ENCODE measurements around the gene SF3B5. TPM values are rescaled to one million over a fixed set of nuclear protein-coding genes. Genes with fewer than 3 reads are reported as not detected.
"Not testable (repeated sequence)": the region's sequence is repeated elsewhere in the genome, so short reads cannot be mapped to it uniquely, and the experiment has no call there.

Gene SF3B5
- total and polyA plus RNA-seq, 2 donors from 2014 or later = 101 to 420 TPM

- no peak for FAIRE-seq
These were observed 41.8 kb downstream of the SF3B5 start for GRCh38 chr6:144053601-144054000.

GRCh38 chr6:144052488-144052887, 42.9 kb downstream of the SF3B5 start:
- Histone ChIP-seq H3K27ac (ENCODE audit: low read depth in 2 of 2, low read length in 2 of 2) (no peak overlapping the region), H3K4me1 (ENCODE audit: control insufficient read depth in 2 of 3, insufficient read depth in 2 of 3, low read depth in 1 of 3, low read length in 3 of 3) (no peaks in the 10 kb centered on the region), H3K9ac (ENCODE audit: low read length in 3 of 3) (no peak overlapping the region), H3K27me3 (ENCODE audit: control insufficient read depth, insufficient read depth, low read length) (no peaks in the 10 kb centered on the region), H3K9me3 (ENCODE audit: control insufficient read depth in 2 of 3, insufficient read depth in 1 of 3, low read length in 3 of 3) (no peaks in the 10 kb centered on the region), H3K4me3 (ENCODE audit: low read length in 3 of 3) (no peak overlapping the region), H3K36me3 (ENCODE audit: control insufficient read depth in 2 of 3, insufficient read depth in 3 of 3, low read length in 3 of 3) (no peaks in the 10 kb centered on the region)
- DNase-seq (no peak), FAIRE-seq (no peak)
- intact Hi-C loops (cut with DNase I) = no loop called here
- no peak for TF ChIP-seq CTCF (IDR thresholded peaks at IDR 0.05; ENCODE audit: borderline replicate concordance, extremely low read depth, insufficient read depth)

More at GRCh38 chr6:144053601-144054000, 41.8 kb downstream of the SF3B5 start:
- Histone ChIP-seq H3K4me3 (ENCODE audit: low read length in 3 of 3) (no peak overlapping the region), H3K27ac (ENCODE audit: low read depth in 2 of 2, low read length in 2 of 2) (no peak overlapping the region), H3K27me3 (ENCODE audit: control insufficient read depth, insufficient read depth, low read length) (no peaks in the 10 kb centered on the region), H3K9me3 (ENCODE audit: control insufficient read depth in 2 of 3, insufficient read depth in 1 of 3, low read length in 3 of 3) (no peaks in the 10 kb centered on the region), H3K9ac (ENCODE audit: low read length in 3 of 3) (no peak overlapping the region), H3K4me1 (ENCODE audit: control insufficient read depth in 2 of 3, insufficient read depth in 2 of 3, low read depth in 1 of 3, low read length in 3 of 3) (no peaks in the 10 kb centered on the region), H3K36me3 (ENCODE audit: control insufficient read depth in 2 of 3, insufficient read depth in 3 of 3, low read length in 3 of 3) (no peaks in the 10 kb centered on the region)
- no peak for DNase-seq
- intact Hi-C loops (cut with DNase I) = no loop called here
- TF ChIP-seq CTCF (IDR thresholded peaks at IDR 0.05; ENCODE audit: borderline replicate concordance, extremely low read depth, insufficient read depth) = no peak

- FAIRE-seq (no peak), DNase-seq (no peak)
- no peaks in the 10 kb centered on the region for H3K27me3 ChIP-seq (ENCODE audit: control insufficient read depth, insufficient read depth, low read length)
- no peak overlapping the region for H3K27ac ChIP-seq (ENCODE audit: low read depth in 2 of 2, low read length in 2 of 2)
- H3K4me1 ChIP-seq (ENCODE audit: control insufficient read depth in 2 of 3, insufficient read depth in 2 of 3, low read depth in 1 of 3, low read length in 3 of 3) = no peaks in the 10 kb centered on the region
- TF ChIP-seq CTCF (IDR thresholded peaks at IDR 0.05; ENCODE audit: borderline replicate concordance, extremely low read depth, insufficient read depth) = no peak
- no peaks in the 10 kb centered on the region for H3K9me3 ChIP-seq (ENCODE audit: control insufficient read depth in 2 of 3, insufficient read depth in 1 of 3, low read length in 3 of 3)
- H3K4me3 ChIP-seq (ENCODE audit: low read length in 3 of 3) = no peak overlapping the region
- no peaks in the 10 kb centered on the region for H3K36me3 ChIP-seq (ENCODE audit: control insufficient read depth in 2 of 3, insufficient read depth in 3 of 3, low read length in 3 of 3)
- intact Hi-C loops (cut with DNase I) = no loop called here
- H3K9ac ChIP-seq (ENCODE audit: low read length in 3 of 3) = no peak overlapping the region
These were observed 46.0 kb downstream of the SF3B5 start for GRCh38 chr6:144049386-144049785.

GRCh38 chr6:144047688-144048087, 47.7 kb downstream of the SF3B5 start:
- no peak for TF ChIP-seq CTCF (IDR thresholded peaks at IDR 0.05; ENCODE audit: borderline replicate concordance, extremely low read depth, insufficient read depth)
- H3K27me3 ChIP-seq (ENCODE audit: control insufficient read depth, insufficient read depth, low read length) = no peaks in the 10 kb centered on the region
- intact Hi-C loops (cut with DNase I) = no loop called here
- no peak for DNase-seq
- no peak for FAIRE-seq
- H3K4me3 ChIP-seq (ENCODE audit: low read length in 3 of 3) = no peak overlapping the region
- no peaks in the 10 kb centered on the region for H3K36me3 ChIP-seq (ENCODE audit: control insufficient read depth in 2 of 3, insufficient read depth in 3 of 3, low read length in 3 of 3)
- no peak overlapping the region for H3K27ac ChIP-seq (ENCODE audit: low read depth in 2 of 2, low read length in 2 of 2)
- no peak overlapping the region for H3K9ac ChIP-seq (ENCODE audit: low read length in 3 of 3)
- no peaks in the 10 kb centered on the region for H3K9me3 ChIP-seq (ENCODE audit: control insufficient read depth in 2 of 3, insufficient read depth in 1 of 3, low read length in 3 of 3)
- H3K4me1 ChIP-seq (ENCODE audit: control insufficient read depth in 2 of 3, insufficient read depth in 2 of 3, low read depth in 1 of 3, low read length in 3 of 3) = no peaks in the 10 kb centered on the region

- H3K9ac ChIP-seq (ENCODE audit: low read length in 3 of 3); H3K9me3 ChIP-seq (ENCODE audit: control insufficient read depth in 2 of 3, insufficient read depth in 1 of 3, low read length in 3 of 3); H3K27me3 ChIP-seq (ENCODE audit: control insufficient read depth, insufficient read depth, low read length); DNase-seq; H3K36me3 ChIP-seq (ENCODE audit: control insufficient read depth in 2 of 3, insufficient read depth in 3 of 3, low read length in 3 of 3); FAIRE-seq; H3K27ac ChIP-seq (ENCODE audit: low read depth in 2 of 2, low read length in 2 of 2); intact Hi-C loops (cut with DNase I); H3K4me3 ChIP-seq (ENCODE audit: low read length in 3 of 3); H3K4me1 ChIP-seq (ENCODE audit: control insufficient read depth in 2 of 3, insufficient read depth in 2 of 3, low read depth in 1 of 3, low read length in 3 of 3): not testable (repeated sequence)
These were observed 48.7 kb downstream of the SF3B5 start for GRCh38 chr6:144046672-144047071.

GRCh38 chr6:144044989-144045388, 50.4 kb downstream of the SF3B5 start:
- DNase-seq; FAIRE-seq; H3K9ac ChIP-seq (ENCODE audit: low read length in 3 of 3); H3K36me3 ChIP-seq (ENCODE audit: control insufficient read depth in 2 of 3, insufficient read depth in 3 of 3, low read length in 3 of 3); H3K4me3 ChIP-seq (ENCODE audit: low read length in 3 of 3); intact Hi-C loops (cut with DNase I); H3K27ac ChIP-seq (ENCODE audit: low read depth in 2 of 2, low read length in 2 of 2); H3K27me3 ChIP-seq (ENCODE audit: control insufficient read depth, insufficient read depth, low read length); H3K4me1 ChIP-seq (ENCODE audit: control insufficient read depth in 2 of 3, insufficient read depth in 2 of 3, low read depth in 1 of 3, low read length in 3 of 3); H3K9me3 ChIP-seq (ENCODE audit: control insufficient read depth in 2 of 3, insufficient read depth in 1 of 3, low read length in 3 of 3): not testable (repeated sequence)

Measured in kidney (tissue), 14 donors.